IMR-90 (cell line): ENCODE results near the gene TSGA10. TPM values are rescaled to one million over a fixed set of nuclear protein-coding genes. Genes with fewer than 3 reads are reported as not detected.

Experiments used
- ATAC-seq: fragments of 200-7000 bp; cut with Tn5 transposase; 2 replicates; pipeline ENCODE4 v1.9.1; 2020; ENCODE audit warnings: low read depth, mild to moderate bottlenecking, moderate library complexity
- BruUV-seq: library from RNA; stranded (reverse); fragments of 400-500 nt; replicated peaks from 2 replicates; lab custom pipeline; 2021; lab: Mats Ljungman, UMichigan
- CTCF ChIA-PET: fragments of 300-600 bp; formaldehyde crosslinking; extraction: SDS; loops from one replicate; lab custom pipeline; 2021; ENCODE audit warnings: antibody characterized with exemption; lab: Yijun Ruan, JAX
- POLR2A ChIA-PET: fragments of 300-600 bp; sonication (Branson Sonifier 250); formaldehyde crosslinking; loops from one replicate; lab custom pipeline; 2022; ENCODE audit warnings: antibody characterized with exemption; ENCODE audit not compliant: unreplicated experiment; lab: Charles Lee
- DNase-seq: peaks from one replicate; pipeline ENCODE4 v3.0.0; 2013
- H2AFZ ChIP-seq: replicated peaks from 2 replicates; pipeline ENCODE3; 2013; ENCODE audit warnings: low read length, mild to moderate bottlenecking; ENCODE audit not compliant: poor library complexity
- H2AK5ac ChIP-seq: 2 replicates; pipeline ENCODE4 v1.6.1; 2013; ENCODE audit warnings: low read depth, low read length, inconsistent platforms
- H2AK9ac ChIP-seq: replicated peaks from 2 replicates; pipeline ENCODE3; 2013; ENCODE audit warnings: mild to moderate bottlenecking, low read depth, low read length, moderate library complexity; ENCODE audit not compliant: poor library complexity
- H2BK120ac ChIP-seq: 2 replicates; pipeline ENCODE4 v1.6.1; 2013; ENCODE audit warnings: low read depth, low read length, inconsistent platforms
- H2BK15ac ChIP-seq: 3 replicates; pipeline ENCODE4 v1.6.1; 2013; ENCODE audit warnings: low read depth, low read length, inconsistent platforms
- H2BK20ac ChIP-seq: 2 replicates; pipeline ENCODE4 v1.6.1; 2013; ENCODE audit warnings: low read depth, mild to moderate bottlenecking, inconsistent platforms, low read length, moderate library complexity
- H2BK5ac ChIP-seq: 2 replicates; pipeline ENCODE4 v1.6.1; 2013; ENCODE audit warnings: mild to moderate bottlenecking, low read depth, low read length, inconsistent platforms; ENCODE audit not compliant: poor library complexity, severe bottlenecking
- H3K14ac ChIP-seq: replicated peaks from 2 replicates; pipeline ENCODE4 v1.6.1; 2013; ENCODE audit warnings: low read depth, low read length, inconsistent platforms
- H3K18ac ChIP-seq: 2 replicates; pipeline ENCODE4 v1.6.1; 2013; ENCODE audit warnings: low read depth, low read length, control low read depth
- H3K23ac ChIP-seq: 2 replicates; pipeline ENCODE4 v1.6.1; 2013; ENCODE audit warnings: low read depth, low read length, inconsistent platforms
- H3K27ac ChIP-seq: 2 replicates; pipeline ENCODE4 v1.5.1; 2013; ENCODE audit warnings: mild to moderate bottlenecking, control low read depth, low read length; ENCODE audit not compliant: insufficient read depth
- H3K27me3 ChIP-seq: 2 replicates; pipeline ENCODE4 v1.6.1; 2013; ENCODE audit warnings: low read length; ENCODE audit not compliant: control insufficient read depth, insufficient read depth
- H3K36me3 ChIP-seq: 2 replicates; pipeline ENCODE4 v1.6.1; 2013; ENCODE audit warnings: low read length, mixed read lengths; ENCODE audit not compliant: control insufficient read depth, insufficient read depth
- H3K4ac ChIP-seq: 2 replicates; pipeline ENCODE4 v1.6.1; 2013; ENCODE audit warnings: low read depth, low read length, inconsistent platforms
- H3K4me1 ChIP-seq: 2 replicates; pipeline ENCODE4 v1.6.1; 2013; ENCODE audit warnings: low read length, mixed read lengths; ENCODE audit not compliant: control insufficient read depth, insufficient read depth
- H3K4me2 ChIP-seq: 2 replicates; pipeline ENCODE4 v1.6.1; 2013; ENCODE audit warnings: low read depth, mild to moderate bottlenecking, control low read depth, low read length, moderate library complexity
- H3K4me3 ChIP-seq: 2 replicates; pipeline ENCODE4 v1.5.1; 2013; ENCODE audit warnings: low read depth, mild to moderate bottlenecking, control low read depth, low read length, moderate library complexity; ENCODE audit not compliant: insufficient read depth
- H3K56ac ChIP-seq: 2 replicates; pipeline ENCODE4 v1.6.1; 2013; ENCODE audit warnings: low read length, inconsistent platforms; ENCODE audit not compliant: insufficient read depth; ENCODE audit errors: extremely low read depth
- H3K79me1 ChIP-seq, 2 experiments: 2 replicates each; pipeline ENCODE4 v1.6.1; 2013; ENCODE audit warnings: low read length in 2 of 2, inconsistent platforms in 1 of 2, low read depth in 1 of 2
- H3K9ac ChIP-seq: 2 replicates; pipeline ENCODE4 v1.6.1; 2013; ENCODE audit warnings: low read depth, low read length, control low read depth
- H3K9me1 ChIP-seq: 2 replicates; pipeline ENCODE4 v1.6.1; 2013; ENCODE audit warnings: low read length, inconsistent platforms; ENCODE audit not compliant: insufficient read depth
- H3K9me3 ChIP-seq: 2 replicates; pipeline ENCODE4 v1.6.1; 2013; ENCODE audit warnings: low read length; ENCODE audit not compliant: control insufficient read depth, insufficient read depth
- H4K20me1 ChIP-seq: 2 replicates; pipeline ENCODE4 v1.6.1; 2013; ENCODE audit warnings: low read length, inconsistent platforms; ENCODE audit not compliant: insufficient read depth
- H4K5ac ChIP-seq: 2 replicates; pipeline ENCODE4 v1.6.1; 2013; ENCODE audit warnings: mild to moderate bottlenecking, low read depth, low read length, control low read depth
- H4K8ac ChIP-seq, 2 experiments: 2 replicates each; pipeline ENCODE4 v1.6.1; 2013; ENCODE audit warnings: low read depth in 2 of 2, low read length in 2 of 2, control low read depth in 1 of 2, inconsistent platforms in 1 of 2
- H4K91ac ChIP-seq: 2 replicates; pipeline ENCODE4 v1.6.1; 2013; ENCODE audit warnings: low read depth, low read length, inconsistent platforms; ENCODE audit not compliant: insufficient read depth
- BHLHE40 ChIP-seq: fragments of 150-350 bp; IDR thresholded peaks from 2 replicates; pipeline ENCODE4 v1.6.1; 2016; ENCODE audit warnings: mild to moderate bottlenecking, low read depth, low read length
- CHD1 ChIP-seq: IDR thresholded peaks from 2 replicates; pipeline ENCODE4 v1.6.1; 2012; ENCODE audit warnings: low read depth, low read length, improper control_type of control experiment
- MAFK ChIP-seq: IDR thresholded peaks from 2 replicates; pipeline ENCODE4 v1.6.1; 2012; ENCODE audit warnings: low read depth, low read length, improper control_type of control experiment
- MAZ ChIP-seq: IDR thresholded peaks from 2 replicates; pipeline ENCODE4 v1.6.1; 2012; ENCODE audit warnings: low read depth, mild to moderate bottlenecking, low read length, improper control_type of control experiment, moderate library complexity, borderline replicate concordance
- NFE2L2 ChIP-seq: fragments of 150-350 bp; IDR thresholded peaks from 2 replicates; pipeline ENCODE4 v1.6.1; 2016; ENCODE audit warnings: low read depth, mild to moderate bottlenecking, low read length
- POLR2A ChIP-seq: IDR thresholded peaks from 2 replicates; pipeline ENCODE4 v1.6.1; 2012; ENCODE audit warnings: mild to moderate bottlenecking, low read depth, low read length
- RCOR1 ChIP-seq: IDR thresholded peaks from 2 replicates; pipeline ENCODE4 v1.6.1; 2012; ENCODE audit warnings: mild to moderate bottlenecking, low read length, improper control_type of control experiment; ENCODE audit not compliant: insufficient replicate concordance
- SMC3 ChIP-seq: fragments of 150-350 bp; IDR thresholded peaks from 2 replicates; pipeline ENCODE4 v1.6.1; 2016; ENCODE audit warnings: low read depth, mild to moderate bottlenecking, antibody characterized with exemption, low read length, moderate library complexity
- WGBS, 2 experiments: methylation state at CpG; one replicate each; pipeline versions ENCODE4 v1.1.5 to v1.1.7; 2013; ENCODE audit warnings: missing lambda C conversion rate in 2 of 2; ENCODE audit not compliant: insufficient read length in 1 of 2; ENCODE audit errors: extremely low coverage in 2 of 2; 5-methylcytosine and 5-hydroxymethylcytosine counted together
- dilution Hi-C: fragments of 300-500 bp; cut with HindIII; formaldehyde crosslinking; loops from one replicate; pipeline ENCODE4 v1.14.3; 2018; ENCODE audit warnings: low sequenced_read_pairs; ENCODE audit not compliant: unreplicated experiment
- in situ Hi-C: fragments of 300-500 bp; cut with MboI; formaldehyde crosslinking; loops from 3 replicates; pipeline ENCODE4 v1.14.3; 2019; ENCODE audit warnings: low sequenced_read_pairs, inconsistent platforms, mixed read lengths
- intact Hi-C: fragments of 100-400 bp; cut with micrococcal nuclease; formaldehyde crosslinking; loops from 2 replicates; pipeline ENCODE4 v1.10.0; 2022
- polyA plus RNA-seq, 3 experiments: library from polyadenylated mRNA; depleted of rRNA; stranded (reverse); fragments of >200 nt; gene quantifications; 2 replicates each; pipeline ENCODE4 v1.2.3, GENCODE V29; 2012; ENCODE audit warnings: low replicate concordance in 1 of 3
- total RNA-seq: library from RNA; depleted of rRNA; stranded (reverse); fragments of >200 nt; gene quantifications from 2 replicates; pipeline ENCODE4 v1.2.3, GENCODE V29; 2012

The TSGA10 gene
- total and polyA plus RNA-seq, 2 of the 4 experiments (the other 2 are of a cell fraction): 0.32 to 0.54 TPM

DNA sequence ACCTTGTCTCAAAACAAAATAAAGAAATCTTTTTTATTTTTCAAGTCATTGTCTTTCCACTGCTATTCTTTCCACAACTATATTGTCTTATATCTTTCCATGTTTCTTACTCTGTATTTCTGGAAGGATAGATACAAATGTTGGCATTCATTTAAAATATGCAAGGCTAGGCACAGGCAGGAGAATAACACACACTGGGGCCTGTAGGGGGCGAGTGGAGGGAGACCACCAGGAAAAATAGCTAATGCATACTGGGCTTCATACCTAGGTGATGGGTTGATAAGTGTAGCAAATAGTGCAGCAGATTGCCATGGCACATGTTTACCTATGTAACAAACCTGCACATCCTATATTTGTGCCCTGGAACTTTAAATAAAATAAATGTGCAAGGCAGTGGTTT is 35.8 kb upstream of the TSGA10 start:
- peaks cover 7 to 14% of the 10 kb centered on the region in 2 experiments; a peak in 3 of 4 replicates for H3K79me1 ChIP-seq
- H4K20me1 ChIP-seq: no peaks in the 10 kb centered on the region
- H3K27me3 ChIP-seq: no peaks in the 10 kb centered on the region
- dilution Hi-C loops (no loop called here), intact Hi-C loops (no loop called here), in situ Hi-C loops (no loop called here)
- H2AK5ac ChIP-seq: no peak overlapping the region
- ChIA-PET CTCF (no interaction called here), POLR2A (no interaction called here)
- H4K8ac ChIP-seq: no peak overlapping the region
- H4K91ac ChIP-seq: no peak overlapping the region
- H3K4me2 ChIP-seq: no peak overlapping the region
- no peak overlapping the region for H2AFZ ChIP-seq
- DNase-seq: no peak
- no peaks in the 10 kb centered on the region for H3K9me1 ChIP-seq
- H2AK9ac ChIP-seq: no peak overlapping the region
- no peaks in the 10 kb centered on the region for H3K4me1 ChIP-seq
- no peak overlapping the region for H3K4ac ChIP-seq
- no TSS peak for BruUV-seq
- no peaks in the 10 kb centered on the region for H3K9me3 ChIP-seq
- no peak overlapping the region for H3K4me3 ChIP-seq
- H2BK120ac ChIP-seq: no peak overlapping the region
- peaks cover 14% of the 10 kb centered on the region for H3K36me3 ChIP-seq
- no peak overlapping the region for H2BK20ac ChIP-seq
- no peak overlapping the region for H3K9ac ChIP-seq
- no peak overlapping the region for H3K27ac ChIP-seq
- H2BK5ac ChIP-seq: no peak overlapping the region
- no peak overlapping the region for H3K18ac ChIP-seq
- WGBS, 2 experiments: no CpG with 5 or more reads among the region's 1 CpG
- no peak overlapping the region for H3K23ac ChIP-seq
- no peak overlapping the region for H2BK15ac ChIP-seq
- H3K14ac ChIP-seq: no peak overlapping the region
- no peak for ATAC-seq
- TF ChIP-seq BHLHE40: no peak
- TF ChIP-seq NFE2L2: no peak
- no peak for TF ChIP-seq RCOR1
- TF ChIP-seq SMC3: no peak
- TF ChIP-seq MAZ: no peak
- TF ChIP-seq MAFK: no peak
- no peak for TF ChIP-seq POLR2A
- TF ChIP-seq CHD1: no peak
- no peak overlapping the region for H3K56ac ChIP-seq
- no peak overlapping the region for H4K5ac ChIP-seq
